Measurements from ENCODE around the gene UBXN4.

The UBXN4 gene

GRCh38 chr2:135762530-135762929, 20.9 kb downstream of the UBXN4 start:
- peaks cover 35 to 37% of the 10 kb centered on the region in 2 donors for H3K36me3 ChIP-seq (ENCODE audit: control insufficient read depth in 2 of 2, insufficient read depth in 2 of 2, low read length in 2 of 2)

GRCh38 chr2:135768863-135769262, 27.2 kb downstream of the UBXN4 start:
- Histone ChIP-seq H3K36me3 (ENCODE audit: control insufficient read depth in 2 of 2, insufficient read depth in 2 of 2, low read length in 2 of 2) (peaks cover 39 to 44% of the 10 kb centered on the region in 2 donors), H3K27ac (ENCODE audit: low read length) (no peak overlapping the region), H3K4me1 (ENCODE audit: control insufficient read depth, insufficient read depth, low read length) (no peaks in the 10 kb centered on the region), H3K4me3 (ENCODE audit: low read length in 2 of 2) (no peak overlapping the region), H3K27me3 (ENCODE audit: control insufficient read depth in 1 of 2, insufficient read depth in 2 of 2, low read length in 2 of 2) (no peaks in the 10 kb centered on the region), H3K9ac (ENCODE audit: low read length in 2 of 2) (no peak overlapping the region), H3K9me3 (ENCODE audit: control insufficient read depth in 2 of 2, low read length in 2 of 2) (no peaks in the 10 kb centered on the region)

More at GRCh38 chr2:135762530-135762929, 20.9 kb downstream of the UBXN4 start:
- Histone ChIP-seq H3K4me1 (ENCODE audit: control insufficient read depth, insufficient read depth, low read length) (no peaks in the 10 kb centered on the region), H3K4me3 (ENCODE audit: low read length in 2 of 2) (no peak overlapping the region), H3K27ac (ENCODE audit: low read length) (no peak overlapping the region), H3K9ac (ENCODE audit: low read length in 2 of 2) (no peak overlapping the region), H3K9me3 (ENCODE audit: control insufficient read depth in 2 of 2, low read length in 2 of 2) (no peaks in the 10 kb centered on the region), H3K27me3 (ENCODE audit: control insufficient read depth in 1 of 2, insufficient read depth in 2 of 2, low read length in 2 of 2) (no peaks in the 10 kb centered on the region)

- Histone ChIP-seq H3K36me3 (ENCODE audit: control insufficient read depth in 2 of 2, insufficient read depth in 2 of 2, low read length in 2 of 2) (peaks cover 46 to 60% of the 10 kb centered on the region in 2 donors), H3K4me3 (ENCODE audit: low read length in 2 of 2) (no peak overlapping the region), H3K27ac (ENCODE audit: low read length) (no peak overlapping the region), H3K4me1 (ENCODE audit: control insufficient read depth, insufficient read depth, low read length) (no peaks in the 10 kb centered on the region), H3K9me3 (ENCODE audit: control insufficient read depth in 2 of 2, low read length in 2 of 2) (no peaks in the 10 kb centered on the region), H3K9ac (ENCODE audit: low read length in 2 of 2) (no peak overlapping the region), H3K27me3 (ENCODE audit: control insufficient read depth in 1 of 2, insufficient read depth in 2 of 2, low read length in 2 of 2) (no peaks in the 10 kb centered on the region)
Observed at GRCh38 chr2:135773319-135773718, 31.7 kb downstream of the UBXN4 start.

- Histone ChIP-seq H3K4me1 (ENCODE audit: control insufficient read depth, insufficient read depth, low read length) (no peaks in the 10 kb centered on the region), H3K9ac (ENCODE audit: low read length in 2 of 2) (no peak overlapping the region), H3K9me3 (ENCODE audit: control insufficient read depth in 2 of 2, low read length in 2 of 2) (no peaks in the 10 kb centered on the region), H3K4me3 (ENCODE audit: low read length in 2 of 2) (no peak overlapping the region), H3K27ac (ENCODE audit: low read length) (no peak overlapping the region), H3K36me3 (ENCODE audit: control insufficient read depth in 2 of 2, insufficient read depth in 2 of 2, low read length in 2 of 2) (peaks cover 44 to 62% of the 10 kb centered on the region in 2 donors), H3K27me3 (ENCODE audit: control insufficient read depth in 1 of 2, insufficient read depth in 2 of 2, low read length in 2 of 2) (no peaks in the 10 kb centered on the region)
Observed at GRCh38 chr2:135773917-135774316, 32.3 kb downstream of the UBXN4 start.

- Histone ChIP-seq H3K4me3 (ENCODE audit: low read length in 2 of 2) (no peak overlapping the region), H3K9ac (ENCODE audit: low read length in 2 of 2) (no peak overlapping the region), H3K27ac (ENCODE audit: low read length) (no peak overlapping the region), H3K9me3 (ENCODE audit: control insufficient read depth in 2 of 2, low read length in 2 of 2) (no peaks in the 10 kb centered on the region), H3K36me3 (ENCODE audit: control insufficient read depth in 2 of 2, insufficient read depth in 2 of 2, low read length in 2 of 2) (peaks cover 49 to 66% of the 10 kb centered on the region in 2 donors), H3K4me1 (ENCODE audit: control insufficient read depth, insufficient read depth, low read length) (no peaks in the 10 kb centered on the region), H3K27me3 (ENCODE audit: control insufficient read depth in 1 of 2, insufficient read depth in 2 of 2, low read length in 2 of 2) (no peaks in the 10 kb centered on the region)
Observed at GRCh38 chr2:135775420-135775819, 33.8 kb downstream of the UBXN4 start.

- peaks cover 49 to 69% of the 10 kb centered on the region in 2 donors for H3K36me3 ChIP-seq (ENCODE audit: control insufficient read depth in 2 of 2, insufficient read depth in 2 of 2, low read length in 2 of 2)
Observed at GRCh38 chr2:135776367-135776766, 34.7 kb downstream of the UBXN4 start.

GRCh38 chr2:135782231-135782630, 40.6 kb downstream of the UBXN4 start:
- H3K4me1 ChIP-seq (ENCODE audit: control insufficient read depth, insufficient read depth, low read length) = no peaks in the 10 kb centered on the region
- peaks cover 42 to 45% of the 10 kb centered on the region in 2 donors for H3K36me3 ChIP-seq (ENCODE audit: control insufficient read depth in 2 of 2, insufficient read depth in 2 of 2, low read length in 2 of 2)
- H3K4me3 ChIP-seq (ENCODE audit: low read length in 2 of 2) = no peak overlapping the region
- H3K27me3 ChIP-seq (ENCODE audit: control insufficient read depth in 1 of 2, insufficient read depth in 2 of 2, low read length in 2 of 2) = no peaks in the 10 kb centered on the region
- no peak overlapping the region for H3K27ac ChIP-seq (ENCODE audit: low read length)
- no peaks in the 10 kb centered on the region for H3K9me3 ChIP-seq (ENCODE audit: control insufficient read depth in 2 of 2, low read length in 2 of 2)
- no peak overlapping the region for H3K9ac ChIP-seq (ENCODE audit: low read length in 2 of 2)

More at GRCh38 chr2:135776367-135776766, 34.7 kb downstream of the UBXN4 start:
- Histone ChIP-seq H3K4me1 (ENCODE audit: control insufficient read depth, insufficient read depth, low read length) (no peaks in the 10 kb centered on the region), H3K4me3 (ENCODE audit: low read length in 2 of 2) (no peak overlapping the region), H3K9ac (ENCODE audit: low read length in 2 of 2) (no peak overlapping the region), H3K27ac (ENCODE audit: low read length) (no peak overlapping the region), H3K9me3 (ENCODE audit: control insufficient read depth in 2 of 2, low read length in 2 of 2) (no peaks in the 10 kb centered on the region), H3K27me3 (ENCODE audit: control insufficient read depth in 1 of 2, insufficient read depth in 2 of 2, low read length in 2 of 2) (no peaks in the 10 kb centered on the region)

GRCh38 chr2:135783439-135783838, 41.8 kb downstream of the UBXN4 start:
- Histone ChIP-seq H3K36me3 (ENCODE audit: control insufficient read depth in 2 of 2, insufficient read depth in 2 of 2, low read length in 2 of 2) (peaks cover 42% of the 10 kb centered on the region in 2 donors), H3K27me3 (ENCODE audit: control insufficient read depth in 1 of 2, insufficient read depth in 2 of 2, low read length in 2 of 2) (no peaks in the 10 kb centered on the region), H3K9me3 (ENCODE audit: control insufficient read depth in 2 of 2, low read length in 2 of 2) (no peaks in the 10 kb centered on the region), H3K4me3 (ENCODE audit: low read length in 2 of 2) (no peak overlapping the region), H3K27ac (ENCODE audit: low read length) (no peak overlapping the region), H3K9ac (ENCODE audit: low read length in 2 of 2) (no peak overlapping the region), H3K4me1 (ENCODE audit: control insufficient read depth, insufficient read depth, low read length) (no peaks in the 10 kb centered on the region)

- H3K9me3 ChIP-seq (ENCODE audit: control insufficient read depth in 2 of 2, low read length in 2 of 2) = no peaks in the 10 kb centered on the region
- no peak overlapping the region for H3K27ac ChIP-seq (ENCODE audit: low read length)
- peaks cover 34 to 38% of the 10 kb centered on the region in 2 donors for H3K36me3 ChIP-seq (ENCODE audit: control insufficient read depth in 2 of 2, insufficient read depth in 2 of 2, low read length in 2 of 2)
- H3K9ac ChIP-seq (ENCODE audit: low read length in 2 of 2) = no peak overlapping the region
- H3K27me3 ChIP-seq (ENCODE audit: control insufficient read depth in 1 of 2, insufficient read depth in 2 of 2, low read length in 2 of 2) = no peaks in the 10 kb centered on the region
- no peaks in the 10 kb centered on the region for H3K4me1 ChIP-seq (ENCODE audit: control insufficient read depth, insufficient read depth, low read length)
- no peak overlapping the region for H3K4me3 ChIP-seq (ENCODE audit: low read length in 2 of 2)
Observed at GRCh38 chr2:135785032-135785431, 43.4 kb downstream of the UBXN4 start.

- Histone ChIP-seq H3K4me1 (ENCODE audit: control insufficient read depth, insufficient read depth, low read length) (no peaks in the 10 kb centered on the region), H3K9me3 (ENCODE audit: control insufficient read depth in 2 of 2, low read length in 2 of 2) (no peaks in the 10 kb centered on the region), H3K4me3 (ENCODE audit: low read length in 2 of 2) (no peak overlapping the region), H3K27ac (ENCODE audit: low read length) (no peak overlapping the region), H3K36me3 (ENCODE audit: control insufficient read depth in 2 of 2, insufficient read depth in 2 of 2, low read length in 2 of 2) (peaks cover 17 to 25% of the 10 kb centered on the region in 2 donors), H3K27me3 (ENCODE audit: control insufficient read depth in 1 of 2, insufficient read depth in 2 of 2, low read length in 2 of 2) (no peaks in the 10 kb centered on the region), H3K9ac (ENCODE audit: low read length in 2 of 2) (no peak overlapping the region)
Observed at GRCh38 chr2:135786823-135787222, 45.2 kb downstream of the UBXN4 start.

- no peak overlapping the region for H3K27ac ChIP-seq (ENCODE audit: low read length)
- no peak overlapping the region for H3K4me3 ChIP-seq (ENCODE audit: low read length in 2 of 2)
- H3K36me3 ChIP-seq (ENCODE audit: control insufficient read depth in 2 of 2, insufficient read depth in 2 of 2, low read length in 2 of 2) = peaks cover 0 to 6% of the 10 kb centered on the region in 2 donors
- H3K9me3 ChIP-seq (ENCODE audit: control insufficient read depth in 2 of 2, low read length in 2 of 2) = no peaks in the 10 kb centered on the region
- H3K9ac ChIP-seq (ENCODE audit: low read length in 2 of 2) = no peak overlapping the region
- no peaks in the 10 kb centered on the region for H3K27me3 ChIP-seq (ENCODE audit: control insufficient read depth in 1 of 2, insufficient read depth in 2 of 2, low read length in 2 of 2)
- H3K4me1 ChIP-seq (ENCODE audit: control insufficient read depth, insufficient read depth, low read length) = no peaks in the 10 kb centered on the region
Observed at GRCh38 chr2:135790423-135790822, 48.8 kb downstream of the UBXN4 start.
